IMR-90 (cell line): Measurements from ENCODE around the gene JPT1. TPM values are rescaled to one million over a fixed set of nuclear protein-coding genes. Genes with fewer than 3 reads are reported as not detected.

Source experiments
- ATAC-seq: fragments of 200-7000 bp; cut with Tn5 transposase; 2 replicates; pipeline ENCODE4 v1.9.1; 2020; ENCODE audit warnings: low read depth, mild to moderate bottlenecking, moderate library complexity
- BruUV-seq: library from RNA; stranded (reverse); fragments of 400-500 nt; replicated peaks from 2 replicates; lab custom pipeline; 2021; lab: Mats Ljungman, UMichigan
- CTCF ChIA-PET: fragments of 300-600 bp; formaldehyde crosslinking; extraction: SDS; loops from one replicate; lab custom pipeline; 2021; ENCODE audit warnings: antibody characterized with exemption; lab: Yijun Ruan, JAX
- POLR2A ChIA-PET: fragments of 300-600 bp; sonication (Branson Sonifier 250); formaldehyde crosslinking; loops from one replicate; lab custom pipeline; 2022; ENCODE audit warnings: antibody characterized with exemption; ENCODE audit not compliant: unreplicated experiment; lab: Charles Lee
- DNase-seq: peaks from one replicate; pipeline ENCODE4 v3.0.0; 2013
- H2AFZ ChIP-seq: replicated peaks from 2 replicates; pipeline ENCODE3; 2013; ENCODE audit warnings: low read length, mild to moderate bottlenecking; ENCODE audit not compliant: poor library complexity
- H2AK5ac ChIP-seq: 2 replicates; pipeline ENCODE4 v1.6.1; 2013; ENCODE audit warnings: low read depth, low read length, inconsistent platforms
- H2AK9ac ChIP-seq: replicated peaks from 2 replicates; pipeline ENCODE3; 2013; ENCODE audit warnings: mild to moderate bottlenecking, low read depth, low read length, moderate library complexity; ENCODE audit not compliant: poor library complexity
- H2BK120ac ChIP-seq: 2 replicates; pipeline ENCODE4 v1.6.1; 2013; ENCODE audit warnings: low read depth, low read length, inconsistent platforms
- H2BK15ac ChIP-seq: 3 replicates; pipeline ENCODE4 v1.6.1; 2013; ENCODE audit warnings: low read depth, low read length, inconsistent platforms
- H2BK20ac ChIP-seq: 2 replicates; pipeline ENCODE4 v1.6.1; 2013; ENCODE audit warnings: low read depth, mild to moderate bottlenecking, inconsistent platforms, low read length, moderate library complexity
- H2BK5ac ChIP-seq: 2 replicates; pipeline ENCODE4 v1.6.1; 2013; ENCODE audit warnings: mild to moderate bottlenecking, low read depth, low read length, inconsistent platforms; ENCODE audit not compliant: poor library complexity, severe bottlenecking
- H3K14ac ChIP-seq: replicated peaks from 2 replicates; pipeline ENCODE4 v1.6.1; 2013; ENCODE audit warnings: low read depth, low read length, inconsistent platforms
- H3K18ac ChIP-seq: 2 replicates; pipeline ENCODE4 v1.6.1; 2013; ENCODE audit warnings: low read depth, low read length, control low read depth
- H3K23ac ChIP-seq: 2 replicates; pipeline ENCODE4 v1.6.1; 2013; ENCODE audit warnings: low read depth, low read length, inconsistent platforms
- H3K27ac ChIP-seq: 2 replicates; pipeline ENCODE4 v1.5.1; 2013; ENCODE audit warnings: mild to moderate bottlenecking, control low read depth, low read length; ENCODE audit not compliant: insufficient read depth
- H3K27me3 ChIP-seq: 2 replicates; pipeline ENCODE4 v1.6.1; 2013; ENCODE audit warnings: low read length; ENCODE audit not compliant: control insufficient read depth, insufficient read depth
- H3K36me3 ChIP-seq: 2 replicates; pipeline ENCODE4 v1.6.1; 2013; ENCODE audit warnings: low read length, mixed read lengths; ENCODE audit not compliant: control insufficient read depth, insufficient read depth
- H3K4ac ChIP-seq: 2 replicates; pipeline ENCODE4 v1.6.1; 2013; ENCODE audit warnings: low read depth, low read length, inconsistent platforms
- H3K4me1 ChIP-seq: 2 replicates; pipeline ENCODE4 v1.6.1; 2013; ENCODE audit warnings: low read length, mixed read lengths; ENCODE audit not compliant: control insufficient read depth, insufficient read depth
- H3K4me2 ChIP-seq: 2 replicates; pipeline ENCODE4 v1.6.1; 2013; ENCODE audit warnings: low read depth, mild to moderate bottlenecking, control low read depth, low read length, moderate library complexity
- H3K4me3 ChIP-seq: 2 replicates; pipeline ENCODE4 v1.5.1; 2013; ENCODE audit warnings: low read depth, mild to moderate bottlenecking, control low read depth, low read length, moderate library complexity; ENCODE audit not compliant: insufficient read depth
- H3K56ac ChIP-seq: 2 replicates; pipeline ENCODE4 v1.6.1; 2013; ENCODE audit warnings: low read length, inconsistent platforms; ENCODE audit not compliant: insufficient read depth; ENCODE audit errors: extremely low read depth
- H3K79me1 ChIP-seq, 2 experiments: 2 replicates each; pipeline ENCODE4 v1.6.1; 2013; ENCODE audit warnings: low read length in 2 of 2, inconsistent platforms in 1 of 2, low read depth in 1 of 2
- H3K9ac ChIP-seq: 2 replicates; pipeline ENCODE4 v1.6.1; 2013; ENCODE audit warnings: low read depth, low read length, control low read depth
- H3K9me1 ChIP-seq: 2 replicates; pipeline ENCODE4 v1.6.1; 2013; ENCODE audit warnings: low read length, inconsistent platforms; ENCODE audit not compliant: insufficient read depth
- H3K9me3 ChIP-seq: 2 replicates; pipeline ENCODE4 v1.6.1; 2013; ENCODE audit warnings: low read length; ENCODE audit not compliant: control insufficient read depth, insufficient read depth
- H4K20me1 ChIP-seq: 2 replicates; pipeline ENCODE4 v1.6.1; 2013; ENCODE audit warnings: low read length, inconsistent platforms; ENCODE audit not compliant: insufficient read depth
- H4K5ac ChIP-seq: 2 replicates; pipeline ENCODE4 v1.6.1; 2013; ENCODE audit warnings: mild to moderate bottlenecking, low read depth, low read length, control low read depth
- H4K8ac ChIP-seq, 2 experiments: 2 replicates each; pipeline ENCODE4 v1.6.1; 2013; ENCODE audit warnings: low read depth in 2 of 2, low read length in 2 of 2, control low read depth in 1 of 2, inconsistent platforms in 1 of 2
- H4K91ac ChIP-seq: 2 replicates; pipeline ENCODE4 v1.6.1; 2013; ENCODE audit warnings: low read depth, low read length, inconsistent platforms; ENCODE audit not compliant: insufficient read depth
- BHLHE40 ChIP-seq: fragments of 150-350 bp; IDR thresholded peaks from 2 replicates; pipeline ENCODE4 v1.6.1; 2016; ENCODE audit warnings: mild to moderate bottlenecking, low read depth, low read length
- CEBPB ChIP-seq: IDR thresholded peaks from 2 replicates; pipeline ENCODE4 v1.6.1; 2012; ENCODE audit warnings: low read depth, low read length, improper control_type of control experiment
- CHD1 ChIP-seq: IDR thresholded peaks from 2 replicates; pipeline ENCODE4 v1.6.1; 2012; ENCODE audit warnings: low read depth, low read length, improper control_type of control experiment
- FOS ChIP-seq: fragments of 150-350 bp; IDR thresholded peaks from 2 replicates; pipeline ENCODE4 v1.6.1; 2016; ENCODE audit warnings: low read depth, low read length
- MAFK ChIP-seq: IDR thresholded peaks from 2 replicates; pipeline ENCODE4 v1.6.1; 2012; ENCODE audit warnings: low read depth, low read length, improper control_type of control experiment
- MAZ ChIP-seq: IDR thresholded peaks from 2 replicates; pipeline ENCODE4 v1.6.1; 2012; ENCODE audit warnings: low read depth, mild to moderate bottlenecking, low read length, improper control_type of control experiment, moderate library complexity, borderline replicate concordance
- MXI1 ChIP-seq: IDR thresholded peaks from 2 replicates; pipeline ENCODE4 v1.6.1; 2012; ENCODE audit warnings: low read depth, mild to moderate bottlenecking, low read length, moderate library complexity, borderline replicate concordance
- NFE2L2 ChIP-seq: fragments of 150-350 bp; IDR thresholded peaks from 2 replicates; pipeline ENCODE4 v1.6.1; 2016; ENCODE audit warnings: low read depth, mild to moderate bottlenecking, low read length
- POLR2A ChIP-seq: IDR thresholded peaks from 2 replicates; pipeline ENCODE4 v1.6.1; 2012; ENCODE audit warnings: mild to moderate bottlenecking, low read depth, low read length
- RAD21 ChIP-seq: IDR thresholded peaks from 2 replicates; pipeline ENCODE4 v1.6.1; 2012; ENCODE audit warnings: low read length, improper control_type of control experiment
- RCOR1 ChIP-seq: IDR thresholded peaks from 2 replicates; pipeline ENCODE4 v1.6.1; 2012; ENCODE audit warnings: mild to moderate bottlenecking, low read length, improper control_type of control experiment; ENCODE audit not compliant: insufficient replicate concordance
- RFX5 ChIP-seq: IDR thresholded peaks from 2 replicates; pipeline ENCODE4 v1.8.0; 2012; ENCODE audit warnings: low read depth, mild to moderate bottlenecking, low read length, moderate library complexity
- SMC3 ChIP-seq: fragments of 150-350 bp; IDR thresholded peaks from 2 replicates; pipeline ENCODE4 v1.6.1; 2016; ENCODE audit warnings: low read depth, mild to moderate bottlenecking, antibody characterized with exemption, low read length, moderate library complexity
- WGBS, 2 experiments: methylation state at CpG; one replicate each; pipeline versions ENCODE4 v1.1.5 to v1.1.7; 2013; ENCODE audit warnings: missing lambda C conversion rate in 2 of 2; ENCODE audit not compliant: insufficient read length in 1 of 2; ENCODE audit errors: extremely low coverage in 2 of 2; 5-methylcytosine and 5-hydroxymethylcytosine counted together
- dilution Hi-C: fragments of 300-500 bp; cut with HindIII; formaldehyde crosslinking; loops from one replicate; pipeline ENCODE4 v1.14.3; 2018; ENCODE audit warnings: low sequenced_read_pairs; ENCODE audit not compliant: unreplicated experiment
- in situ Hi-C: fragments of 300-500 bp; cut with MboI; formaldehyde crosslinking; loops from 3 replicates; pipeline ENCODE4 v1.14.3; 2019; ENCODE audit warnings: low sequenced_read_pairs, inconsistent platforms, mixed read lengths
- intact Hi-C: fragments of 100-400 bp; cut with micrococcal nuclease; formaldehyde crosslinking; loops from 2 replicates; pipeline ENCODE4 v1.10.0; 2022
- polyA plus RNA-seq, 3 experiments: library from polyadenylated mRNA; depleted of rRNA; stranded (reverse); fragments of >200 nt; gene quantifications; 2 replicates each; pipeline ENCODE4 v1.2.3, GENCODE V29; 2012; ENCODE audit warnings: low replicate concordance in 1 of 3
- total RNA-seq: library from RNA; depleted of rRNA; stranded (reverse); fragments of >200 nt; gene quantifications from 2 replicates; pipeline ENCODE4 v1.2.3, GENCODE V29; 2012
- TF ChIP-seq, protein P1 (sequence below): fragments of 150-350 bp; IDR thresholded peaks from 2 replicates; pipeline ENCODE4 v1.6.1; 2017; ENCODE audit warnings: mild to moderate bottlenecking, antibody characterized with exemption, low read length, low read depth
- TF ChIP-seq, protein P2 (sequence below): fragments of 150-350 bp; IDR thresholded peaks from 2 replicates; pipeline ENCODE4 v1.6.1; 2016; ENCODE audit warnings: low read depth, mild to moderate bottlenecking, low read length, moderate library complexity, borderline replicate concordance
- TF ChIP-seq, protein P3 (sequence below): conservative IDR thresholded peaks from 2 replicates; pipeline ENCODE4 v1.5.1; 2012; ENCODE audit warnings: mild to moderate bottlenecking, low read depth, low read length, improper control_type of control experiment

JPT1 gene
- total and polyA plus RNA-seq, 2 of the 4 experiments (the other 2 are of a cell fraction), result 118 to 272 TPM

DNA sequence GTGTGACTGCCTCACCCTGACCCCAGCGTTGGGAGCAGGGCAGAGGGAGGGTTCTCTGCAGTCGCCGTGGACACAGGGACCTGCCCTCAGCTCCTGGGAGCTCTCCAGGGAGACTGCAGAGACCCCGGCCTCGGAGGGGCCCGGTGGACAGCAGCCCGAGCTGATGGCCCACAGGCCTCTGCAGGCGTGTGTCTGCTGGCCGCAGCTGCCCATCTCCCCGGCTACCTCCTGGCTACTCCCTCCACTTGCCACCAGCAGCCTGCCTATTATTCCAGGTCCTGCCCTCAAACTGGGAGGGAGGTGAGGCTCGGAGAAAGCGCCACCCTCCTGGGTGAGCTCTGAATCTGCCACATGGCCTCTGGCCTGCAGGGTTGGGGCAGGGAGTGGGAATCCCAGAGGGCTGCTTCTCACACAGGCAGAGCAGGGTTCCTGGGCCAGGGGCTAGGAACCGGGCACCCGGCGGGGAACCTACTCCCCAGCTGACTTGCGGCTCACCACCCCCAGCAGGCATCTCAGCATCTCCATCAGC is 59.4 kb downstream of the JPT1 start:
- no peak overlapping the region for H3K23ac ChIP-seq
- H3K4me3 ChIP-seq, result no peak overlapping the region
- no peak overlapping the region for H2BK120ac ChIP-seq
- ChIA-PET POLR2A (no interaction called here), CTCF (interaction anchor here (1.0 kb wide), 1 partner anchor 35 kb away, joined by 3 read pairs; no protein-coding TSS in a partner anchor)
- H3K9ac ChIP-seq, result no peak overlapping the region
- no peak overlapping the region for H4K5ac ChIP-seq
- TF ChIP-seq RFX5 (no peak), RCOR1 (no peak), FOS (no peak), RAD21 (no peak), MAFK (no peak), MXI1 (no peak), SMC3 (no peak), CHD1 (no peak), POLR2A (no peak), MAZ (no peak), BHLHE40 (no peak), NFE2L2 (no peak), CEBPB (no peak)
- TF ChIP-seq, protein P1, sequence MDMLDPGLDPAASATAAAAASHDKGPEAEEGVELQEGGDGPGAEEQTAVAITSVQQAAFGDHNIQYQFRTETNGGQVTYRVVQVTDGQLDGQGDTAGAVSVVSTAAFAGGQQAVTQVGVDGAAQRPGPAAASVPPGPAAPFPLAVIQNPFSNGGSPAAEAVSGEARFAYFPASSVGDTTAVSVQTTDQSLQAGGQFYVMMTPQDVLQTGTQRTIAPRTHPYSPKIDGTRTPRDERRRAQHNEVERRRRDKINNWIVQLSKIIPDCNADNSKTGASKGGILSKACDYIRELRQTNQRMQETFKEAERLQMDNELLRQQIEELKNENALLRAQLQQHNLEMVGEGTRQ, result no peak
- TF ChIP-seq, protein P2, sequence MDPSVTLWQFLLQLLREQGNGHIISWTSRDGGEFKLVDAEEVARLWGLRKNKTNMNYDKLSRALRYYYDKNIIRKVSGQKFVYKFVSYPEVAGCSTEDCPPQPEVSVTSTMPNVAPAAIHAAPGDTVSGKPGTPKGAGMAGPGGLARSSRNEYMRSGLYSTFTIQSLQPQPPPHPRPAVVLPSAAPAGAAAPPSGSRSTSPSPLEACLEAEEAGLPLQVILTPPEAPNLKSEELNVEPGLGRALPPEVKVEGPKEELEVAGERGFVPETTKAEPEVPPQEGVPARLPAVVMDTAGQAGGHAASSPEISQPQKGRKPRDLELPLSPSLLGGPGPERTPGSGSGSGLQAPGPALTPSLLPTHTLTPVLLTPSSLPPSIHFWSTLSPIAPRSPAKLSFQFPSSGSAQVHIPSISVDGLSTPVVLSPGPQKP, result no peak
- TF ChIP-seq, protein P3, sequence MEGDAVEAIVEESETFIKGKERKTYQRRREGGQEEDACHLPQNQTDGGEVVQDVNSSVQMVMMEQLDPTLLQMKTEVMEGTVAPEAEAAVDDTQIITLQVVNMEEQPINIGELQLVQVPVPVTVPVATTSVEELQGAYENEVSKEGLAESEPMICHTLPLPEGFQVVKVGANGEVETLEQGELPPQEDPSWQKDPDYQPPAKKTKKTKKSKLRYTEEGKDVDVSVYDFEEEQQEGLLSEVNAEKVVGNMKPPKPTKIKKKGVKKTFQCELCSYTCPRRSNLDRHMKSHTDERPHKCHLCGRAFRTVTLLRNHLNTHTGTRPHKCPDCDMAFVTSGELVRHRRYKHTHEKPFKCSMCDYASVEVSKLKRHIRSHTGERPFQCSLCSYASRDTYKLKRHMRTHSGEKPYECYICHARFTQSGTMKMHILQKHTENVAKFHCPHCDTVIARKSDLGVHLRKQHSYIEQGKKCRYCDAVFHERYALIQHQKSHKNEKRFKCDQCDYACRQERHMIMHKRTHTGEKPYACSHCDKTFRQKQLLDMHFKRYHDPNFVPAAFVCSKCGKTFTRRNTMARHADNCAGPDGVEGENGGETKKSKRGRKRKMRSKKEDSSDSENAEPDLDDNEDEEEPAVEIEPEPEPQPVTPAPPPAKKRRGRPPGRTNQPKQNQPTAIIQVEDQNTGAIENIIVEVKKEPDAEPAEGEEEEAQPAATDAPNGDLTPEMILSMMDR, result no peak
- in situ Hi-C loops (no loop called here), intact Hi-C loops (no loop called here), dilution Hi-C loops (no loop called here)
- no peaks in the 10 kb centered on the region; the same call in 1 of the 2 replicates for H4K20me1 ChIP-seq
- H3K4me2 ChIP-seq, result no peak overlapping the region
- H3K4ac ChIP-seq, result no peak overlapping the region; the same call in 1 of the 2 replicates
- peaks cover 3% of the 10 kb centered on the region for H3K36me3 ChIP-seq
- no peak overlapping the region for H3K14ac ChIP-seq
- H3K27me3 ChIP-seq, result no peaks in the 10 kb centered on the region
- H2AK5ac ChIP-seq, result peak overlapping the region; percentile 39; the same call in 1 of the 2 replicates
- no peak overlapping the region for H2BK5ac ChIP-seq
- H3K9me3 ChIP-seq, result no peaks in the 10 kb centered on the region
- ATAC-seq (no peak), DNase-seq (no peak)
- 100% methylated on average over 1 of the region's 16 CpGs; no CpG with 5 or more reads in 1 of the 2 experiments for WGBS, 2 experiments
- H3K79me1 ChIP-seq, result peaks cover 0 to 19% of the 10 kb centered on the region in 2 experiments; a peak in 1 of 4 replicates
- no peak overlapping the region for H3K56ac ChIP-seq
- H2BK15ac ChIP-seq, result no peak overlapping the region
- peaks cover 12% of the 10 kb centered on the region for H3K9me1 ChIP-seq
- H3K4me1 ChIP-seq, result peaks cover 21% of the 10 kb centered on the region
- BruUV-seq, result no TSS peak
- no peak overlapping the region for H2AFZ ChIP-seq
- H3K18ac ChIP-seq, result no peak overlapping the region
- H4K8ac ChIP-seq, result no peak overlapping the region
- H2AK9ac ChIP-seq, result peak overlapping the region; percentile 55
- H4K91ac ChIP-seq, result no peak overlapping the region
- H2BK20ac ChIP-seq, result no peak overlapping the region
- H3K27ac ChIP-seq, result no peak overlapping the region
